SK-N-SH treated with all-trans-retinoic acid at 6 μM for 48 hours (cell line): ENCODE results near the gene FPGS.

Experiments
- ATAC-seq: fragments of 200-7000 bp; cut with Tn5 transposase; 3 replicates; pipeline ENCODE4 v1.9.1; 2020; ENCODE audit warnings: mild to moderate bottlenecking, moderate library complexity
- BACH2 ChIP-seq: fragments of 250-450 bp; sonication (Bioruptor Pico); IDR thresholded peaks from 2 replicates; pipeline ENCODE4 v1.9.0; 2021; ENCODE audit warnings: mild to moderate bottlenecking, borderline replicate concordance
- CSDC2 ChIP-seq: fragments of 250-450 bp; sonication (Bioruptor Pico); IDR thresholded peaks from 2 replicates; pipeline ENCODE4 v1.5.0; 2020; ENCODE audit warnings: mild to moderate bottlenecking, moderate library complexity
- ESRRG ChIP-seq: fragments of 250-450 bp; sonication (Bioruptor Pico); IDR thresholded peaks from 2 replicates; pipeline ENCODE4 v1.6.1; 2021; ENCODE audit warnings: mild to moderate bottlenecking
- GLIS3 ChIP-seq: fragments of 250-450 bp; sonication (Bioruptor Pico); IDR thresholded peaks from 2 replicates; pipeline ENCODE4 v1.5.0; 2020; ENCODE audit warnings: mild to moderate bottlenecking, moderate library complexity
- ISL1 ChIP-seq: fragments of 250-450 bp; sonication (Bioruptor Pico); IDR thresholded peaks from 2 replicates; pipeline ENCODE4 v2.1.2; 2022; ENCODE audit warnings: mild to moderate bottlenecking, moderate library complexity
- OSR1 ChIP-seq: fragments of 250-450 bp; sonication (Bioruptor Pico); IDR thresholded peaks from 2 replicates; pipeline ENCODE4 v1.8.0; 2022; ENCODE audit warnings: moderate library complexity, mild to moderate bottlenecking, inconsistent platforms
- PPARA ChIP-seq: fragments of 250-450 bp; sonication (Bioruptor Pico); IDR thresholded peaks from 2 replicates; pipeline ENCODE4 v1.5.0; 2020; ENCODE audit warnings: mild to moderate bottlenecking, borderline replicate concordance
- RARB ChIP-seq: fragments of 250-450 bp; sonication (Bioruptor Pico); IDR thresholded peaks from 2 replicates; pipeline ENCODE4 v1.8.0; 2021; ENCODE audit warnings: mild to moderate bottlenecking, moderate library complexity
- SNAI2 ChIP-seq: fragments of 250-450 bp; sonication (Bioruptor Pico); IDR thresholded peaks from 2 replicates; pipeline ENCODE4 v1.5.0; 2020; ENCODE audit warnings: mild to moderate bottlenecking, moderate library complexity
- TCF4 ChIP-seq: fragments of 250-450 bp; sonication (Bioruptor Pico); IDR thresholded peaks from 2 replicates; pipeline ENCODE4 v1.8.0; 2021; ENCODE audit warnings: mild to moderate bottlenecking, moderate library complexity, borderline replicate concordance
- TOX ChIP-seq: fragments of 250-450 bp; sonication (Bioruptor Pico); IDR thresholded peaks from 2 replicates; pipeline ENCODE4 v1.8.0; 2021; ENCODE audit warnings: mild to moderate bottlenecking, moderate library complexity, borderline replicate concordance
- ZC3H10 ChIP-seq: fragments of 250-450 bp; sonication (Bioruptor Pico); IDR thresholded peaks from 2 replicates; pipeline ENCODE4 v1.5.1; 2021; ENCODE audit warnings: mild to moderate bottlenecking, moderate library complexity
- ZFP3 ChIP-seq: fragments of 250-450 bp; sonication (Bioruptor Pico); IDR thresholded peaks from 2 replicates; pipeline ENCODE4 v1.5.0; 2020; ENCODE audit warnings: mild to moderate bottlenecking, moderate library complexity
- ZNF565 ChIP-seq: fragments of 450-650 bp; formaldehyde crosslinking; conservative IDR thresholded peaks from 2 replicates; pipeline ENCODE4 v1.5.0; 2020; ENCODE audit warnings: low read depth, mild to moderate bottlenecking, moderate library complexity
- ZNF70 ChIP-seq: fragments of 450-650 bp; formaldehyde crosslinking; IDR thresholded peaks from 2 replicates; pipeline ENCODE4 v1.5.0; 2020; ENCODE audit warnings: mild to moderate bottlenecking, moderate library complexity
- ZNF8 ChIP-seq: fragments of 450-650 bp; formaldehyde crosslinking; IDR thresholded peaks from 2 replicates; pipeline ENCODE4 v1.5.0; 2020; ENCODE audit warnings: mild to moderate bottlenecking, moderate library complexity
- TF ChIP-seq, protein P1 (sequence below): fragments of 250-450 bp; sonication (Bioruptor Pico); IDR thresholded peaks from 2 replicates; pipeline ENCODE4 v1.5.1; 2021; ENCODE audit warnings: mild to moderate bottlenecking, moderate library complexity
- TF ChIP-seq, protein P2 (sequence below): fragments of 250-450 bp; sonication (Bioruptor Pico); IDR thresholded peaks from 2 replicates; pipeline ENCODE4 v1.5.0; 2020; ENCODE audit warnings: mild to moderate bottlenecking, moderate library complexity
- TF ChIP-seq, protein P3 (sequence below): fragments of 250-450 bp; sonication (Bioruptor Pico); IDR thresholded peaks from 2 replicates; pipeline ENCODE4 v1.5.1; 2020; ENCODE audit warnings: low read depth, mild to moderate bottlenecking, moderate library complexity
- TF ChIP-seq, protein P4 (sequence below): fragments of 250-450 bp; sonication (Bioruptor Pico); IDR thresholded peaks from 2 replicates; pipeline ENCODE4 v1.8.0; 2021; ENCODE audit warnings: low read depth, mild to moderate bottlenecking, moderate library complexity, borderline replicate concordance

FPGS gene

DNA sequence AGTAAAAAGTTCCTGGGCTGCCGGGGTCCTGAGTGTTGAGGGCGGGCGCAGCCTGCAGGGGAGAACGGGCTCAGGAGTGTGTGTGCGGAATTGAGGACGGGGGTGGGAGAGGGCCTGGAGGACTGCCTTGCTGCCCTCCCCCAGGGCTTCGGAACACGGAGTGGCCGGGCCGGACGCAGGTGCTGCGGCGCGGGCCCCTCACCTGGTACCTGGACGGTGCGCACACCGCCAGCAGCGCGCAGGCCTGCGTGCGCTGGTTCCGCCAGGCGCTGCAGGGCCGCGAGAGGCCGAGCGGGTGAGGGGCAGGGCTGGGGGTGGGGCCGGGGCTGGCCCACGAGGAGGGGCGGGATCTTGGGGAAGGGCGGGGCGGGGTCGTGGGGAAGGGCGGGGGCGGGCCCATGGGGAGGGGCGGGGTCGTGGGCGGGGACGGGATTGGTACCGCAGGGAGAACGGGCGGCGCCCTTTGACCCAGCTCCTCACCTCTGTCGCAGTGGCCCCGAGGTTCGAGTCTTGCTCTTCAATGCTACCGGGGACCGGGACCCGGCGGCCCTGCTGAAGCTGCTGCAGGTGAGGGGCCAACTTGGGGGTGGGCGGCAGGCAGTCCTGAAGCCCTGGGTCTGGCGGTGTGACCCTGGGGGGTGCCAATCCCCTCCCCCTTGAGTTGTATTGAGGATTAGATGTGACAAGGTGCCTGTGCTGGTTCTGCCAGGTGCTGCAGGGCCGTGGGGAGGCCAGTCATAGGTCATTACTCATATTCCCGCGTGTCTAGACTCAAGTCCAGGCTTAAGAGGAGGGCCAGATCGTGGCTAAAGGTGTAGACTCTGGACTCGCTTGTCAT is 7.1 kb downstream of the FPGS start:
- TF ChIP-seq CSDC2 (CRISPR knock-in tag) (no peak), ZC3H10 (no peak), BACH2 (CRISPR knock-in tag) (no peak), SNAI2 (CRISPR knock-in tag) (no peak), TOX (CRISPR knock-in tag) (no peak), GLIS3 (no peak), ISL1 (no peak), PPARA (CRISPR knock-in tag) (no peak), ZNF565 (CRISPR knock-in tag) (no peak)
- TF ChIP-seq, protein P1, sequence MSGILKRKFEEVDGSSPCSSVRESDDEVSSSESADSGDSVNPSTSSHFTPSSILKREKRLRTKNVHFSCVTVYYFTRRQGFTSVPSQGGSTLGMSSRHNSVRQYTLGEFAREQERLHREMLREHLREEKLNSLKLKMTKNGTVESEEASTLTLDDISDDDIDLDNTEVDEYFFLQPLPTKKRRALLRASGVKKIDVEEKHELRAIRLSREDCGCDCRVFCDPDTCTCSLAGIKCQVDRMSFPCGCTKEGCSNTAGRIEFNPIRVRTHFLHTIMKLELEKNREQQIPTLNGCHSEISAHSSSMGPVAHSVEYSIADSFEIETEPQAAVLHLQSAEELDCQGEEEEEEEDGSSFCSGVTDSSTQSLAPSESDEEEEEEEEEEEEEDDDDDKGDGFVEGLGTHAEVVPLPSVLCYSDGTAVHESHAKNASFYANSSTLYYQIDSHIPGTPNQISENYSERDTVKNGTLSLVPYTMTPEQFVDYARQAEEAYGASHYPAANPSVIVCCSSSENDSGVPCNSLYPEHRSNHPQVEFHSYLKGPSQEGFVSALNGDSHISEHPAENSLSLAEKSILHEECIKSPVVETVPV, result no peak
- TF ChIP-seq, protein P2, sequence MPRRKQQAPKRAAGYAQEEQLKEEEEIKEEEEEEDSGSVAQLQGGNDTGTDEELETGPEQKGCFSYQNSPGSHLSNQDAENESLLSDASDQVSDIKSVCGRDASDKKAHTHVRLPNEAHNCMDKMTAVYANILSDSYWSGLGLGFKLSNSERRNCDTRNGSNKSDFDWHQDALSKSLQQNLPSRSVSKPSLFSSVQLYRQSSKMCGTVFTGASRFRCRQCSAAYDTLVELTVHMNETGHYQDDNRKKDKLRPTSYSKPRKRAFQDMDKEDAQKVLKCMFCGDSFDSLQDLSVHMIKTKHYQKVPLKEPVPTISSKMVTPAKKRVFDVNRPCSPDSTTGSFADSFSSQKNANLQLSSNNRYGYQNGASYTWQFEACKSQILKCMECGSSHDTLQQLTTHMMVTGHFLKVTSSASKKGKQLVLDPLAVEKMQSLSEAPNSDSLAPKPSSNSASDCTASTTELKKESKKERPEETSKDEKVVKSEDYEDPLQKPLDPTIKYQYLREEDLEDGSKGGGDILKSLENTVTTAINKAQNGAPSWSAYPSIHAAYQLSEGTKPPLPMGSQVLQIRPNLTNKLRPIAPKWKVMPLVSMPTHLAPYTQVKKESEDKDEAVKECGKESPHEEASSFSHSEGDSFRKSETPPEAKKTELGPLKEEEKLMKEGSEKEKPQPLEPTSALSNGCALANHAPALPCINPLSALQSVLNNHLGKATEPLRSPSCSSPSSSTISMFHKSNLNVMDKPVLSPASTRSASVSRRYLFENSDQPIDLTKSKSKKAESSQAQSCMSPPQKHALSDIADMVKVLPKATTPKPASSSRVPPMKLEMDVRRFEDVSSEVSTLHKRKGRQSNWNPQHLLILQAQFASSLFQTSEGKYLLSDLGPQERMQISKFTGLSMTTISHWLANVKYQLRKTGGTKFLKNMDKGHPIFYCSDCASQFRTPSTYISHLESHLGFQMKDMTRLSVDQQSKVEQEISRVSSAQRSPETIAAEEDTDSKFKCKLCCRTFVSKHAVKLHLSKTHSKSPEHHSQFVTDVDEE, result no peak
- TF ChIP-seq, protein P3, sequence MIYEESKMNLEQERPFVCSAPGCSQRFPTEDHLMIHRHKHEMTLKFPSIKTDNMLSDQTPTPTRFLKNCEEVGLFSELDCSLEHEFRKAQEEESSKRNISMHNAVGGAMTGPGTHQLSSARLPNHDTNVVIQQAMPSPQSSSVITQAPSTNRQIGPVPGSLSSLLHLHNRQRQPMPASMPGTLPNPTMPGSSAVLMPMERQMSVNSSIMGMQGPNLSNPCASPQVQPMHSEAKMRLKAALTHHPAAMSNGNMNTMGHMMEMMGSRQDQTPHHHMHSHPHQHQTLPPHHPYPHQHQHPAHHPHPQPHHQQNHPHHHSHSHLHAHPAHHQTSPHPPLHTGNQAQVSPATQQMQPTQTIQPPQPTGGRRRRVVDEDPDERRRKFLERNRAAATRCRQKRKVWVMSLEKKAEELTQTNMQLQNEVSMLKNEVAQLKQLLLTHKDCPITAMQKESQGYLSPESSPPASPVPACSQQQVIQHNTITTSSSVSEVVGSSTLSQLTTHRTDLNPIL (CRISPR knock-in tag), result no peak
- ATAC-seq, result no peak

DNA sequence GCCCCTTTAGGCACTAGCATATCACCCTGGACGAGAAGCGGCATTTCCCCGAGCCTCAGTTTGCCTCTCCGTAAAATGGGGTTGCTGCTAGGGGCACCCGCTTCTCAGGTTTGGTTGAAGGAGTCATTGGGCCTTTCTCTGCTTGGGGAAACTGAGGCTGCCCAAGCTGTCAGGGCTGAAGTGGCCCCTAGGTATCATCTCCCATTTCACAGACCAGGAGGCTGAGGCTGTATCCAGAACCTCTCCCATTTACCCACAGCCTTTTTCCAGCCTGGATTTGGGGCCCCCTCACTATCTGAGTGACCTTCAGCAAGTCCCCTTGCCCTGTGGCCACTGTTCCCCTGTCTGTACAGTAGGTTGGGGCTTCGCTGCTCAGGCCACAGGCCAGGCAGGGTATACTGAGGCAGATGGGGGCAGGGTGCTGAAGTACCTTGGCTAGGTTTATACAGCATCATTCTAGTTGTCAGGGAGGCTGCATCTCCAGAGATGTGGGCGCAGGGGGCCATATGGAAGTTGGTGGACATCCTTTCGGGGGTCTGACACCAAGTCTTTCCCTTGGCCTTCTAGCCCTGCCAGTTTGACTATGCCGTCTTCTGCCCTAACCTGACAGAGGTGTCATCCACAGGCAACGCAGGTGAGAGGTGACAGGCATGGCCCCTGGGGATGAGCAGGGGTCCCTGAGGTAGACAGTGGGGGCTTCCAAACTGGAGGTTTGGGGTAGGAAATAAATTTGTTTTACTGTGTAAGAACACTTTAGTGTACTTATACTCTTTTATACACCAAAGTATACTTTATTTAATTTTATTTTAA is 7.9 kb downstream of the FPGS start:
- TF ChIP-seq ZC3H10 (no peak), TOX (CRISPR knock-in tag) (no peak), OSR1 (CRISPR knock-in tag) (no peak), SNAI2 (CRISPR knock-in tag) (no peak), ISL1 (no peak), GLIS3 (no peak), BACH2 (CRISPR knock-in tag) (no peak), ZNF8 (CRISPR knock-in tag) (no peak), TCF4 (CRISPR knock-in tag) (no peak), RARB (CRISPR knock-in tag) (no peak), PPARA (CRISPR knock-in tag) (no peak), ESRRG (CRISPR knock-in tag) (no peak), ZNF565 (CRISPR knock-in tag) (no peak), CSDC2 (CRISPR knock-in tag) (no peak), ZNF70 (CRISPR knock-in tag) (no peak), ZFP3 (CRISPR knock-in tag) (no peak)
- TF ChIP-seq, protein P4, sequence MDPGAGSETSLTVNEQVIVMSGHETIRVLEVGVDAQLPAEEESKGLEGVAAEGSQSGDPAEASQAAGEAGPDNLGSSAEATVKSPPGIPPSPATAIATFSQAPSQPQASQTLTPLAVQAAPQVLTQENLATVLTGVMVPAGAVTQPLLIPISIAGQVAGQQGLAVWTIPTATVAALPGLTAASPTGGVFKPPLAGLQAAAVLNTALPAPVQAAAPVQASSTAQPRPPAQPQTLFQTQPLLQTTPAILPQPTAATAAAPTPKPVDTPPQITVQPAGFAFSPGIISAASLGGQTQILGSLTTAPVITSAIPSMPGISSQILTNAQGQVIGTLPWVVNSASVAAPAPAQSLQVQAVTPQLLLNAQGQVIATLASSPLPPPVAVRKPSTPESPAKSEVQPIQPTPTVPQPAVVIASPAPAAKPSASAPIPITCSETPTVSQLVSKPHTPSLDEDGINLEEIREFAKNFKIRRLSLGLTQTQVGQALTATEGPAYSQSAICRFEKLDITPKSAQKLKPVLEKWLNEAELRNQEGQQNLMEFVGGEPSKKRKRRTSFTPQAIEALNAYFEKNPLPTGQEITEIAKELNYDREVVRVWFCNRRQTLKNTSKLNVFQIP (CRISPR knock-in tag), result no peak
- TF ChIP-seq, protein P3 (CRISPR knock-in tag), result no peak
- TF ChIP-seq, protein P1, result no peak
- TF ChIP-seq, protein P2, result no peak
- no peak for ATAC-seq
